GM12878 (cell line): ENCODE measurements around the gene PLPP7. TPM values are rescaled to one million over a fixed set of nuclear protein-coding genes. Genes with fewer than 3 reads are reported as not detected.

Source experiments
- ATAC-seq: fragments of 200-7000 bp; cut with Tn5 transposase; 3 replicates; pipeline ENCODE4 v1.9.1; 2020; ENCODE audit warnings: mild to moderate bottlenecking, moderate library complexity
- BruUV-seq: library from RNA; stranded (reverse); fragments of 400-500 nt; replicated peaks from 2 replicates; lab custom pipeline; 2021; lab: Mats Ljungman, UMichigan
- CTCF ChIA-PET: fragments of 300-600 bp; sonication (Branson Sonifier 250); formaldehyde crosslinking; extraction: SDS; loops from one replicate; lab custom pipeline; 2021; ENCODE audit warnings: inconsistent platforms; lab: Yijun Ruan, JAX
- POLR2A ChIA-PET: fragments of 350-600 bp; formaldehyde crosslinking; extraction: SDS; loops from one replicate; lab custom pipeline; 2021; ENCODE audit warnings: inconsistent platforms; lab: Charles Lee
- RAD21 ChIA-PET: fragments of 300-600 bp; sonication (Branson Sonifier 250); formaldehyde crosslinking; loops from one replicate; lab custom pipeline; 2023; ENCODE audit warnings: antibody characterized with exemption; ENCODE audit not compliant: unreplicated experiment; lab: Charles Lee
- SMC1A ChIA-PET: fragments of 300-600 bp; sonication (Branson Sonifier 250); formaldehyde crosslinking; loops from one replicate; lab custom pipeline; 2023; ENCODE audit not compliant: unreplicated experiment, uncharacterized antibody; lab: Charles Lee
- DNase-seq: peaks from one replicate; pipeline ENCODE4 v3.0.0-alpha.2; 2011; ENCODE audit warnings: low read depth, low spot score
- FAIRE-seq: peaks from 3 replicates; lab custom pipeline; 2011; peaks lifted over from hg19 to GRCh38; lab: Jason Lieb, UNC
- H2AFZ ChIP-seq: 2 replicates; pipeline ENCODE4 v1.6.0; 2011; ENCODE audit warnings: low read depth, low read length, control low read depth; ENCODE audit not compliant: control insufficient read depth
- H3K27ac ChIP-seq: 2 replicates; pipeline ENCODE4 v1.5.1; 2011; ENCODE audit warnings: control low read depth; ENCODE audit not compliant: control insufficient read depth, insufficient read depth
- H3K27me3 ChIP-seq, 2 experiments: replicated peaks in 1 of 2; 2 replicates each; pipeline versions ENCODE4 v1.6.0 to v1.6.1; 2011; ENCODE audit warnings: low read length in 1 of 2; ENCODE audit not compliant: control insufficient read depth in 2 of 2, insufficient read depth in 2 of 2
- H3K36me3 ChIP-seq, 2 experiments: 2 replicates each; pipeline ENCODE4 v1.5.1; 2011; ENCODE audit warnings: low read length in 1 of 2; ENCODE audit not compliant: control insufficient read depth in 2 of 2, insufficient read depth in 2 of 2
- H3K4me1 ChIP-seq: 2 replicates; pipeline ENCODE4 v1.6.1; 2011; ENCODE audit warnings: mild to moderate bottlenecking, low read length, moderate library complexity, mixed read lengths; ENCODE audit not compliant: control insufficient read depth, insufficient read depth
- H3K4me2 ChIP-seq: 2 replicates; pipeline ENCODE4 v1.6.0; 2011; ENCODE audit warnings: control low read depth; ENCODE audit not compliant: control insufficient read depth, insufficient read depth
- H3K4me3 ChIP-seq: fragments of 200-600 bp; sonication (generic); 2 replicates; pipeline ENCODE4 v1.5.1; 2016
- H3K79me2 ChIP-seq: 2 replicates; pipeline ENCODE4 v1.6.0; 2011; ENCODE audit warnings: low read length; ENCODE audit not compliant: control insufficient read depth, insufficient read depth
- H3K9ac ChIP-seq: 2 replicates; pipeline ENCODE4 v1.8.0; 2011; ENCODE audit warnings: low read length, control low read depth, mixed read lengths; ENCODE audit not compliant: control insufficient read depth, insufficient read depth
- H3K9me3 ChIP-seq: replicated peaks from 3 replicates; pipeline ENCODE4 v1.5.1; 2011; ENCODE audit warnings: mild to moderate bottlenecking, low read length; ENCODE audit not compliant: control insufficient read depth, insufficient read depth
- H4K20me1 ChIP-seq: 2 replicates; pipeline ENCODE4 v1.6.0; 2011; ENCODE audit not compliant: control insufficient read depth, insufficient read depth
- YY1 ChIP-seq: IDR thresholded peaks from 2 replicates; pipeline ENCODE4 v1.6.1; 2011; ENCODE audit warnings: low read depth, mild to moderate bottlenecking, low read length
- WGBS: methylation state at CpG from one replicate; pipeline ENCODE4 v1.1.6; 2016; ENCODE audit warnings: low lambda C conversion rate; ENCODE audit not compliant: insufficient replicate concordance, insufficient coverage; ENCODE audit errors: missing lambda C conversion rate; 5-methylcytosine and 5-hydroxymethylcytosine counted together
- in situ Hi-C: fragments of 300-500 bp; cut with MboI; formaldehyde crosslinking; loops from 9 replicates; pipeline ENCODE4 v1.14.3; 2018; ENCODE audit warnings: mixed read lengths
- intact Hi-C: fragments of 100-400 bp; cut with micrococcal nuclease; formaldehyde crosslinking; loops from one replicate; pipeline ENCODE4 v1.14.2; 2022; ENCODE audit not compliant: unreplicated experiment
- polyA plus RNA-seq, 11 experiments: library from polyadenylated mRNA; depleted of rRNA in 4 of 11; unstranded in 6 of 11; stranded (reverse) in 5 of 11; fragments of >200 nt; fragmentation: Nextera tagmentation in 4 of 11; fragmentation: Illumina TruSeq in 1 of 11; extraction: Ambion mirVana in 4 of 11; extraction: Trizol in 1 of 11; gene quantifications; 1 replicate in 1 of 11; 2 replicates in 10 of 11; pipeline versions ENCODE4 v1.2.1 to v1.2.3, GENCODE V29; 2011 to 2016; ENCODE audit warnings: inconsistent platforms in 2 of 11, missing spikeins in 2 of 11, low read depth in 1 of 11
- total RNA-seq, 4 experiments: library from RNA; depleted of rRNA in 3 of 4; stranded (reverse); fragments of >200 nt in 3 of 4; fragmentation: Illumina TruSeq in 1 of 4; extraction: Trizol in 1 of 4; gene quantifications; 2 replicates each; pipeline versions ENCODE4 v1.2.1 to v1.2.3, GENCODE V29; 2013 to 2021
- TF ChIP-seq, protein P1 (sequence below): fragments of 450-650 bp; IDR thresholded peaks from 2 replicates; pipeline ENCODE4 v1.6.1; 2018; ENCODE audit warnings: borderline replicate concordance, mild to moderate bottlenecking; ENCODE audit not compliant: partially characterized antibody
- TF ChIP-seq, protein P2 (sequence below): fragments of 450-650 bp; IDR thresholded peaks from 2 replicates; pipeline ENCODE4 v1.6.1; 2017; ENCODE audit warnings: mild to moderate bottlenecking, moderate library complexity

Gene PLPP7
- total and polyA plus RNA-seq, 10 of the 15 experiments (the other 5 are each of a cell fraction or from before 2014, with no cell fraction given) = 0.05 to 1.0 (median 0.40) TPM; not detected in 3

DNA sequence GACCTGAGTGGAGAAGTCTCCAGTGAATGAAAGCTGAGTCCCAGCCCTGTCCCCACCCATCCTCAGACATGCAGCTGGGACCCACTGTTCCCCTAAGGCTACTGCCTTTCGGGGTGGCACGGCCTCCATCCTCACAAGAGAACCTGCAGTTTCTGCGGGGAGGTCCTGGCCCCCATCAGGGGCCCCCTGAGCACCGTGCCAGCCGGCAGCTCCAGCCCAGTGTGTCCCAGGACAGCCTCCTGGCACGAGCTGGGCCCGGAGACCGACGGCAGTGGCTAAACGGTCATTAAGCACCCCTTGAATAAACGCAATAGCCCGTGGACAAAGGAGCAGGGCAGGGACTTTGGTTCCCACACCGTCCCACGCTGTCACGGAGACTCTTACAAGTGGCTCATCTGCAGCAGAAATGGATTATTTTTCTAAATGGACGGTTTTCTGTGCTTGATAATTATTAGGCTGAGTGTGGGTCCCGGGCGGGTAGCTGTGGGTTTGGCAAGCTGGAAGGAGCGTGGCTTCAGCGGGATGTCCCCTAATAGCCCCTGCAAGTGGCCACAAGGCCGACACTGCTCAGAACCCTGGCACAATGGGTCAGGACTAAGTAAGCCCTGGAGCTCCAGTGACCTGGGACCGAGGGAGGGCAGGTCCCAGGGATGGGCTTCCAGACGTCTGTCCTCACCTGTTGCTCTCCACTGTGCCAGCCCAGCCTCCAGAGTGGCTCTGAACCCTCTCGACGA lies 30.7 kb upstream of the PLPP7 start:
- H3K4me1 ChIP-seq = peaks cover 48% of the 10 kb centered on the region

More for the DNA sequence above, 30.7 kb upstream of the PLPP7 start:
- no peak for ATAC-seq
- DNase-seq = no peak
- SMC1A ChIA-PET = interaction anchor here (7.8 kb wide), 1 partner anchor 14 kb away, joined by 154 read pairs; the partner anchor contains the start of gene FAM78A
- RAD21 ChIA-PET = interaction anchor here (9.6 kb wide), 1 partner anchor 13 kb away, joined by 181 read pairs; the partner anchor contains the start of gene FAM78A
- H3K4me3 ChIP-seq = no peak overlapping the region
- H3K4me2 ChIP-seq = no peak overlapping the region
- no TSS peak for BruUV-seq
- intact Hi-C loops (no loop called here), in situ Hi-C loops (loop anchor here (25.0 kb wide), 2 partner anchors 1422 to 1878 kb away; partner anchors contain the start of genes C9orf78 and USP20)
- CTCF ChIA-PET = interaction anchor here (0.9 to 11.0 kb wide), 2 partner anchors 14 to 20 kb away, joined by 3 to 151 read pairs; partner anchors contain the start of gene FAM78A
- POLR2A ChIA-PET = interaction anchor here (13.4 kb wide), 1 partner anchor 13 kb away, joined by 267 read pairs; the partner anchor contains the start of gene FAM78A
- no peaks in the 10 kb centered on the region for H3K27me3 ChIP-seq
- no peak overlapping the region for H3K9ac ChIP-seq
- H4K20me1 ChIP-seq = no peaks in the 10 kb centered on the region
- no peaks in the 10 kb centered on the region for H3K9me3 ChIP-seq
- peaks cover 20 to 28% of the 10 kb centered on the region in 2 experiments for H3K36me3 ChIP-seq
- no peak for FAIRE-seq
- TF ChIP-seq YY1 = no peak
- TF ChIP-seq, protein P1, sequence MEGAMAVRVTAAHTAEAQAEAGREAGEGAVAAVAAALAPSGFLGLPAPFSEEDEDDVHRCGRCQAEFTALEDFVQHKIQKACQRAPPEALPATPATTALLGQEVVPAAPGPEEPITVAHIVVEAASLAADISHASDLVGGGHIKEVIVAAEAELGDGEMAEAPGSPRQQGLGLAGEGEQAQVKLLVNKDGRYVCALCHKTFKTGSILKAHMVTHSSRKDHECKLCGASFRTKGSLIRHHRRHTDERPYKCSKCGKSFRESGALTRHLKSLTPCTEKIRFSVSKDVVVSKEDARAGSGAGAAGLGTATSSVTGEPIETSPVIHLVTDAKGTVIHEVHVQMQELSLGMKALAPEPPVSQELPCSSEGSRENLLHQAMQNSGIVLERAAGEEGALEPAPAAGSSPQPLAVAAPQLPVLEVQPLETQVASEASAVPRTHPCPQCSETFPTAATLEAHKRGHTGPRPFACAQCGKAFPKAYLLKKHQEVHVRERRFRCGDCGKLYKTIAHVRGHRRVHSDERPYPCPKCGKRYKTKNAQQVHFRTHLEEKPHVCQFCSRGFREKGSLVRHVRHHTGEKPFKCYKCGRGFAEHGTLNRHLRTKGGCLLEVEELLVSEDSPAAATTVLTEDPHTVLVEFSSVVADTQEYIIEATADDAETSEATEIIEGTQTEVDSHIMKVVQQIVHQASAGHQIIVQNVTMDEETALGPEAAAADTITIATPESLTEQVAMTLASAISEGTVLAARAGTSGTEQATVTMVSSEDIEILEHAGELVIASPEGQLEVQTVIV = no peak
- TF ChIP-seq, protein P2, sequence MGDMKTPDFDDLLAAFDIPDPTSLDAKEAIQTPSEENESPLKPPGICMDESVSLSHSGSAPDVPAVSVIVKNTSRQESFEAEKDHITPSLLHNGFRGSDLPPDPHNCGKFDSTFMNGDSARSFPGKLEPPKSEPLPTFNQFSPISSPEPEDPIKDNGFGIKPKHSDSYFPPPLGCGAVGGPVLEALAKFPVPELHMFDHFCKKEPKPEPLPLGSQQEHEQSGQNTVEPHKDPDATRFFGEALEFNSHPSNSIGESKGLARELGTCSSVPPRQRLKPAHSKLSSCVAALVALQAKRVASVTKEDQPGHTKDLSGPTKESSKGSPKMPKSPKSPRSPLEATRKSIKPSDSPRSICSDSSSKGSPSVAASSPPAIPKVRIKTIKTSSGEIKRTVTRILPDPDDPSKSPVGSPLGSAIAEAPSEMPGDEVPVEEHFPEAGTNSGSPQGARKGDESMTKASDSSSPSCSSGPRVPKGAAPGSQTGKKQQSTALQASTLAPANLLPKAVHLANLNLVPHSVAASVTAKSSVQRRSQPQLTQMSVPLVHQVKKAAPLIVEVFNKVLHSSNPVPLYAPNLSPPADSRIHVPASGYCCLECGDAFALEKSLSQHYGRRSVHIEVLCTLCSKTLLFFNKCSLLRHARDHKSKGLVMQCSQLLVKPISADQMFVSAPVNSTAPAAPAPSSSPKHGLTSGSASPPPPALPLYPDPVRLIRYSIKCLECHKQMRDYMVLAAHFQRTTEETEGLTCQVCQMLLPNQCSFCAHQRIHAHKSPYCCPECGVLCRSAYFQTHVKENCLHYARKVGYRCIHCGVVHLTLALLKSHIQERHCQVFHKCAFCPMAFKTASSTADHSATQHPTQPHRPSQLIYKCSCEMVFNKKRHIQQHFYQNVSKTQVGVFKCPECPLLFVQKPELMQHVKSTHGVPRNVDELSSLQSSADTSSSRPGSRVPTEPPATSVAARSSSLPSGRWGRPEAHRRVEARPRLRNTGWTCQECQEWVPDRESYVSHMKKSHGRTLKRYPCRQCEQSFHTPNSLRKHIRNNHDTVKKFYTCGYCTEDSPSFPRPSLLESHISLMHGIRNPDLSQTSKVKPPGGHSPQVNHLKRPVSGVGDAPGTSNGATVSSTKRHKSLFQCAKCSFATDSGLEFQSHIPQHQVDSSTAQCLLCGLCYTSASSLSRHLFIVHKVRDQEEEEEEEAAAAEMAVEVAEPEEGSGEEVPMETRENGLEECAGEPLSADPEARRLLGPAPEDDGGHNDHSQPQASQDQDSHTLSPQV = no peak
- no peak overlapping the region for H3K27ac ChIP-seq
- WGBS = 91% methylated on average over 23 of the region's 25 CpGs
- no peak overlapping the region for H2AFZ ChIP-seq
- peaks cover 16% of the 10 kb centered on the region for H3K79me2 ChIP-seq
